22Rv1 (cell line): Measurements from ENCODE around the gene ATG2B.
A peak's percentile ranks its signal among the peaks of the same experiment; 100 is the strongest.

Experiments used
- H3K27ac ChIP-seq: fragments of 450-650 bp; 2 replicates; pipeline ENCODE4 v1.5.1; 2017
- CTCF ChIP-seq: fragments of 450-650 bp; IDR thresholded peaks from 2 replicates; pipeline ENCODE4 v1.5.1; 2017; ENCODE audit warnings: mild to moderate bottlenecking
- ZFX ChIP-seq: fragments of 450-650 bp; IDR thresholded peaks from 2 replicates; pipeline ENCODE4 v1.6.1; 2017; ENCODE audit warnings: antibody characterized with exemption, borderline replicate concordance

The ATG2B gene

GRCh38 chr14:96362965-96363750 is at the start of gene ATG2B, which contains the start of gene GSKIP:
TSS of gene ATG2B (minus strand) at chr14:96363341. CDS start at chr14:96362976, 365 bp downstream.
TSS of gene GSKIP (plus strand) at chr14:96363526. CDS start at chr14:96382248, 18,722 bp downstream.
- TF ChIP-seq ZFX (no peak), CTCF (no peak)
- peak within 1 kb of the TSS; percentile 79 for H3K27ac ChIP-seq

- no peak for TF ChIP-seq ZFX
- no peak for TF ChIP-seq CTCF
- no peak overlapping the region for H3K27ac ChIP-seq
Observed at GRCh38 chr14:96410119-96410518, 47.0 kb upstream of the ATG2B start.

DNA sequence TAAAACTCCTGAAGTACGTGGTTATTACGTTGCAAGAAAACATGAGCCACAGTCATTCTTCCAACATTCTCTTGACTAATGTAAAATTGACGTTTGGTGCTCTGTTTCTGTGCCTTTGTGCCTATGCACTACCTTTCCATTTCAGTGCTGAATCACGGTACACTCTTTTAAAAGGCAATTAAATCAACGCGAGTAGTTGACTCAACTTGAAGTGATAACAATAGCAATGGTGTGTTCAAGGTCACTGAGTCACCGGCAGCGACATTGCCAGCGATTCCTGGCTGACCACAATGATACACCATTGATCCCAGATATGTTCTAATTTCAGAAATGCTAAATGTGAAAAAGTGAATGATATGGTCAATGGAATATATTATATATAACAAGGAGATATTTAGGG is 46.6 kb upstream of the ATG2B start:
- no peak overlapping the region for H3K27ac ChIP-seq
- TF ChIP-seq CTCF (no peak), ZFX (no peak)

DNA sequence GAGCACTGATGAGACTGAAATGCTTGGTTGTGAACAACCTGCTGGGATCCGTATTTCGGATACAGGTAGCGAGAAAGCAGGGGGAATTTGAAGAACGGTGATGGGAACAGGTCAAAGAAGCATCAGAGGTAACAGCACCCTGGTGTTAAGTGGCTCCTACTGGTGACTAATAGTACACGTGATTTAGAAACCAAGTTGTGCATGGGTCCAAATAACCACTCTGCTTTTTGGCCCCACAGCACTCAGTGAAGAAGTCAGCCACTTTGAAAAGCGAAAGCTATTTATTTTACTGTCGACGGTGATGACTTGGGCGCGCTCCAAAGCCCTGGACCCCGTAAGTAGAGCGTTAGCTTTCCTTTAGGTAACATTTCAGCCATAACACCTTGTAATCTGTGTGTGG is 45.5 kb upstream of the ATG2B start:
- TF ChIP-seq ZFX, result no peak
- TF ChIP-seq CTCF, result no peak
- no peak overlapping the region for H3K27ac ChIP-seq

GRCh38 chr14:96407935-96408570 is 44.9 kb upstream of the ATG2B start:
- no peak overlapping the region for H3K27ac ChIP-seq
- no peak for TF ChIP-seq ZFX
- TF ChIP-seq CTCF, result no peak

DNA sequence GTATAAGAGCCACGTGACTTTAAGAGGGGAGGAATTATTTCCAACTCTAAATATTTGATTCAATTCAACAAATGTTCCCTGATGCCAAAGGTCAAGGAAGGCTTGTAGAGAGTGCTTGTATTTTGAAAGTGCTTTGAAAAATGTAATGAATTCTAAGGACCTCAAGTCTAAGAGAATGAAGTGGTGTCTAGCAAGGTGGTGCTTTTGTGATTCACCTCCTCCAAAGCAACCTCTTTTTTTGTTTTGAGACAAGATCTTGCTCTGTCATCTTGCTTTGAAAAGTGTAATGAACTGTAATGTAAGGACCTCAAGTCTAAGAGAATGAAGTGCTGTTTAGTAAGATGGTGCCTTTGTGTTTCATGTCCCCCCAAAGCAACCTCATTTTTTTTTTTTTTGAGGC is 42.5 kb upstream of the ATG2B start:
- H3K27ac ChIP-seq, result no peak overlapping the region
- no peak for TF ChIP-seq ZFX
- no peak for TF ChIP-seq CTCF

DNA sequence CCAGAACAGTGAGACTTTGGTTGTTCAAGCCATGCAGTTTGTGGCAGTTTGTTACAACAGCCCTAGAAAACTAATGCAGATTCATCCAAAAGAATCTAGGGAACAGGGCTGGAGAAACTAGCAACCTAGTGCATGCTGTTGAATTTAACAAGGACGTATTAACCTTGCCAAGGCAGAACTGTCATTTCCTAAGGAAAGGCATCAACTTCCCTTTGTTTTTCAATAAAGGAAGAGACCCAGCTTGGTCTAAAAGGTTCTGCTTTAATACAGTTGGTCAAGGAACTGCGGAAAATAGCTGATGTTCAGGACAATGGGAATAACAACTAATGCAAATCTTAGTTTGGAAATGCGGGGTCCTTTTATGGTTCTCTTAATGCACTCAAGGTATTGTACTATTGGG is 40.3 kb upstream of the ATG2B start:
- TF ChIP-seq CTCF (no peak), ZFX (no peak)

More for the DNA sequence above, 40.3 kb upstream of the ATG2B start:
- no peak overlapping the region for H3K27ac ChIP-seq
